Kidney (tissue), 14 donors: ENCODE measurements around the gene TXN2. TPM values are rescaled to one million over a fixed set of nuclear protein-coding genes. Genes with fewer than 3 reads are reported as not detected.

Experiments
- DNase-seq, 5 donors: peaks; one replicate each; pipeline ENCODE4 v3.0.0-alpha.2; 2013 to 2020
- FAIRE-seq: peaks from 2 replicates; lab custom pipeline; 2012; peaks lifted over from hg19 to GRCh38; lab: Jason Lieb, UNC
- H3K27ac ChIP-seq, 2 donors: one replicate each; pipeline ENCODE4 v1.7.0; 2013; ENCODE audit warnings: low read depth in 2 of 2, low read length in 2 of 2, inconsistent platforms in 1 of 2
- H3K27me3 ChIP-seq: one replicate; pipeline ENCODE4 v1.7.1; 2013; ENCODE audit warnings: low read length, inconsistent platforms; ENCODE audit not compliant: control insufficient read depth, insufficient read depth
- H3K36me3 ChIP-seq, 3 donors: one replicate each; pipeline versions ENCODE4 v1.7.0 to v1.7.1; 2013; ENCODE audit warnings: low read length in 3 of 3, control low read depth in 1 of 3, inconsistent platforms in 1 of 3; ENCODE audit not compliant: insufficient read depth in 3 of 3, control insufficient read depth in 2 of 3
- H3K4me1 ChIP-seq, 3 donors: one replicate each; pipeline versions ENCODE4 v1.7.0 to v1.7.1; 2013; ENCODE audit warnings: low read length in 3 of 3, inconsistent platforms in 1 of 3, low read depth in 1 of 3; ENCODE audit not compliant: control insufficient read depth in 2 of 3, insufficient read depth in 2 of 3
- H3K4me3 ChIP-seq, 3 donors: one replicate each; pipeline versions ENCODE4 v1.7.0 to v1.8.1; 2013; ENCODE audit warnings: low read length in 3 of 3, control low read depth in 1 of 3, inconsistent platforms in 1 of 3
- H3K9ac ChIP-seq, 3 donors: one replicate each; pipeline versions ENCODE4 v1.7.0 to v1.7.1; 2013; ENCODE audit warnings: low read length in 3 of 3, control low read depth in 1 of 3, inconsistent platforms in 1 of 3
- H3K9me3 ChIP-seq, 3 donors: one replicate each; pipeline versions ENCODE4 v1.7.0 to v1.7.1; 2013; ENCODE audit warnings: low read length in 3 of 3, control low read depth in 1 of 3, inconsistent platforms in 1 of 3; ENCODE audit not compliant: control insufficient read depth in 2 of 3, insufficient read depth in 1 of 3
- intact Hi-C: fragments of 100-400 bp; cut with DNase I; formaldehyde crosslinking; loops from one replicate; pipeline ENCODE4 v1.11.1; 2022
- polyA plus RNA-seq: library from polyadenylated mRNA; stranded (reverse); fragments of 350-450 nt; fragmentation: Illumina TruSeq; extraction: RNeasy Lipid Tissue Mini Kit (QIAGEN cat#74804); gene quantifications from one replicate; pipeline ENCODE4 v1.2.3, GENCODE V29; 2014; ENCODE audit warnings: low read depth, low replicate concordance; ENCODE audit not compliant: insufficient read depth
- total RNA-seq: library from RNA; stranded (reverse); fragmentation: NEBNext Ultra II Directional; extraction: Animal tissue kit (Norgen Biotek cat#: 25700); gene quantifications from one replicate; pipeline ENCODE4 v1.2.1, GENCODE V29; 2021
- TF ChIP-seq, protein P1 (sequence below): IDR thresholded peaks from 3 replicates; pipeline ENCODE4 v1.5.1; 2012; ENCODE audit warnings: mild to moderate bottlenecking, moderate library complexity, borderline replicate concordance; ENCODE audit not compliant: insufficient read depth; ENCODE audit errors: extremely low read depth
- donor health status: control.
- donor health status: control.
- donor health status: control.
- donor health status: control.
- donor health status: control.
- donor health status: DM: yes; HTN: yes; CAD: no.
- donor health status: Normal renal cell carcinoma (clear cell type).

Gene TXN2
- total and polyA plus RNA-seq, 2 donors from 2014 or later = 72.8 to 194 TPM

DNA sequence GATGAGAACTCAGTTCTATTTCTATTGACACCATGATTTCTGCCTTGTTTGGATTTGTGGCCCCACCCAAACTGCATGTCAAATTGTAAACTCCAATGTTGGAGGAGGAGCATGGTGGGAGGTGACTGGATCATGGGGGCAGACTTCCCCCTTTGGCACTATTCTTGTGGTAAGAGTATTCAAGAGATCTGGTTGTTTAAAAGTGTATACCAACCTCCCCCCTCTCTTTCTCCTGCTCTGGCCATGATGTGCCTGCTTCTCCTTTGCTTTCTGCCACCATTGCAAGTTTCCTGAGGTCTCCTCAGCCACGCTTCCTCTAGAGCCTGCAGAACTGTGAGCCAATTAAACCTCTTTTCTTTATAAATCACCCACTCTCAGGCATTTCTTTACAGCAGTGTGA, 33.3 kb upstream of the TXN2 start:
- Histone ChIP-seq H3K27me3 (no peaks in the 10 kb centered on the region), H3K4me3 (no peak overlapping the region), H3K4me1 (no peaks in the 10 kb centered on the region), H3K9me3 (no peaks in the 10 kb centered on the region), H3K36me3 (peaks cover 27 to 80% (median 67%) of the 10 kb centered on the region in 3 donors), H3K27ac (no peak overlapping the region), H3K9ac (no peak overlapping the region)
- FAIRE-seq = no peak
- intact Hi-C loops = no loop called here
- no peak for DNase-seq
- TF ChIP-seq, protein P1, sequence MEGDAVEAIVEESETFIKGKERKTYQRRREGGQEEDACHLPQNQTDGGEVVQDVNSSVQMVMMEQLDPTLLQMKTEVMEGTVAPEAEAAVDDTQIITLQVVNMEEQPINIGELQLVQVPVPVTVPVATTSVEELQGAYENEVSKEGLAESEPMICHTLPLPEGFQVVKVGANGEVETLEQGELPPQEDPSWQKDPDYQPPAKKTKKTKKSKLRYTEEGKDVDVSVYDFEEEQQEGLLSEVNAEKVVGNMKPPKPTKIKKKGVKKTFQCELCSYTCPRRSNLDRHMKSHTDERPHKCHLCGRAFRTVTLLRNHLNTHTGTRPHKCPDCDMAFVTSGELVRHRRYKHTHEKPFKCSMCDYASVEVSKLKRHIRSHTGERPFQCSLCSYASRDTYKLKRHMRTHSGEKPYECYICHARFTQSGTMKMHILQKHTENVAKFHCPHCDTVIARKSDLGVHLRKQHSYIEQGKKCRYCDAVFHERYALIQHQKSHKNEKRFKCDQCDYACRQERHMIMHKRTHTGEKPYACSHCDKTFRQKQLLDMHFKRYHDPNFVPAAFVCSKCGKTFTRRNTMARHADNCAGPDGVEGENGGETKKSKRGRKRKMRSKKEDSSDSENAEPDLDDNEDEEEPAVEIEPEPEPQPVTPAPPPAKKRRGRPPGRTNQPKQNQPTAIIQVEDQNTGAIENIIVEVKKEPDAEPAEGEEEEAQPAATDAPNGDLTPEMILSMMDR = no peak

DNA sequence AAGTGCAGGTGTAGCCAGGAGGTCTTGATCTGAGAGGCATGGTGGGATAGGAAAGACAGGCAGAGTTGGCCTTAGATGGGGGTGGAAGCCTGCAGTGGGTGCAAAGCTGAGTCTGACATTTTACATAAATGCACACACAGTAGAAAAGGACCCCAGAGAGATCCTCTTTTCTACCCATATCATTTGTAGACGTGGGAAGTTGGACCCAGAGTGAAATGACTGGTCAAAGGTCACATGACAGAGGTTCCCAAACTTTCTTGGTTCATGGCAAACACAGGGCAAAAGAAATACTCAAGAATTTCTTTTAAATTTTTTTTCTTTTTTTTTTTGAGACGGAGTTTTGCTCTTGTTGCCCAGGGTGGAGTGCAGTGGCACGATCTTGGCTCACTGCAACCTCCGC, 31.6 kb upstream of the TXN2 start:
- peaks cover 17 to 62% (median 51%) of the 10 kb centered on the region in 3 donors for H3K36me3 ChIP-seq
- intact Hi-C loops = no loop called here
- TF ChIP-seq, protein P1 = no peak
- no peak overlapping the region for H3K27ac ChIP-seq
- FAIRE-seq (no peak), DNase-seq (no peak)
- H3K27me3 ChIP-seq = no peaks in the 10 kb centered on the region
- H3K4me1 ChIP-seq = no peaks in the 10 kb centered on the region
- no peak overlapping the region for H3K4me3 ChIP-seq
- H3K9ac ChIP-seq = no peak overlapping the region
- no peaks in the 10 kb centered on the region for H3K9me3 ChIP-seq

DNA sequence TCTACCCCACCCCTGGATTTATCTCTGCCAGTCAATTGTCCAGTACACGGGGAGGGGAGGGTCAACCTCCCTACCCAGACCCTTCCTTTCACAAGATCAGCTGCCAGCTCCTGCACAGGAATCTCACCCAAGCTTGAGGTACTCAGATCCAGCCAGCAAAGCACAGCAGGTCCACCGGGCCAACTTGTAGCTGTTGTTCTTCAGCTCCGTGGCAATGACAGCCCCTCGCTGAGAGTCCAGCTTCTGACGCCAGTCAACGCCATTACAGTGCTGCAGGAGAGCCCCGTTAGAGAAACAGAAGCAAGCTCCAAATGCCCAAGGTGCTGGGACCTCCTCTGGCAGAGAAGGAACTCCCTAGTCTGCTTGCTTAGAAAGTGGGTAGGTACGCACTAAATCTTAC, 30.9 kb upstream of the TXN2 start:
- intact Hi-C loops = no loop called here
- peaks cover 16 to 57% (median 46%) of the 10 kb centered on the region in 3 donors for H3K36me3 ChIP-seq
- TF ChIP-seq, protein P1 = no peak

More for the DNA sequence above, 30.9 kb upstream of the TXN2 start:
- DNase-seq = peak in 1 of 5 donors; percentile 51
- Histone ChIP-seq H3K27ac (no peak overlapping the region), H3K9ac (no peak overlapping the region), H3K9me3 (no peaks in the 10 kb centered on the region), H3K4me1 (peaks cover 0 to 2% (median 0%) of the 10 kb centered on the region in 3 donors), H3K27me3 (no peaks in the 10 kb centered on the region), H3K4me3 (no peak overlapping the region)
- FAIRE-seq = no peak
